ENCODE results near the gene KCNJ10.
A peak's percentile ranks its signal among the peaks of the same experiment; 100 is the strongest.

Gene KCNJ10

DNA sequence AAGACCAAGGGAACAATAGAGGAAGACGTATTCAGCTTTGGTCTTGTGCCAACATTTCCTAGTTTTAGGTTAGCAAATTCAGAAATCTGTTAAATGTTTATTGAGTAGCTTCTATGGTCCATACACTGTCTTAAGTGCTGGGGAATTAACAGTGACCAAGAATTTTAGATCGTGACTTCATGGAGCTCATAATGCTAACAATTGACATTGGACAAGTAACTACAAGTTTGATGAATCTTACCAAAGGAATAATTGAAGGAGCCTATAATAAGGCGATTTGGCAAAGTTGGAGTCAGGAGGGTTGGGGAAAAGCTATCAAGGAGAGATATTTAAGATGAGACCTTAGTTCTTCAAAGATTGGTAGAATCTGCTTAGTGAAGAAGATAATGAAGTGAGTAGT lies 114.5 kb downstream of the KCNJ10 start:
- no peak for DNase-seq

DNA sequence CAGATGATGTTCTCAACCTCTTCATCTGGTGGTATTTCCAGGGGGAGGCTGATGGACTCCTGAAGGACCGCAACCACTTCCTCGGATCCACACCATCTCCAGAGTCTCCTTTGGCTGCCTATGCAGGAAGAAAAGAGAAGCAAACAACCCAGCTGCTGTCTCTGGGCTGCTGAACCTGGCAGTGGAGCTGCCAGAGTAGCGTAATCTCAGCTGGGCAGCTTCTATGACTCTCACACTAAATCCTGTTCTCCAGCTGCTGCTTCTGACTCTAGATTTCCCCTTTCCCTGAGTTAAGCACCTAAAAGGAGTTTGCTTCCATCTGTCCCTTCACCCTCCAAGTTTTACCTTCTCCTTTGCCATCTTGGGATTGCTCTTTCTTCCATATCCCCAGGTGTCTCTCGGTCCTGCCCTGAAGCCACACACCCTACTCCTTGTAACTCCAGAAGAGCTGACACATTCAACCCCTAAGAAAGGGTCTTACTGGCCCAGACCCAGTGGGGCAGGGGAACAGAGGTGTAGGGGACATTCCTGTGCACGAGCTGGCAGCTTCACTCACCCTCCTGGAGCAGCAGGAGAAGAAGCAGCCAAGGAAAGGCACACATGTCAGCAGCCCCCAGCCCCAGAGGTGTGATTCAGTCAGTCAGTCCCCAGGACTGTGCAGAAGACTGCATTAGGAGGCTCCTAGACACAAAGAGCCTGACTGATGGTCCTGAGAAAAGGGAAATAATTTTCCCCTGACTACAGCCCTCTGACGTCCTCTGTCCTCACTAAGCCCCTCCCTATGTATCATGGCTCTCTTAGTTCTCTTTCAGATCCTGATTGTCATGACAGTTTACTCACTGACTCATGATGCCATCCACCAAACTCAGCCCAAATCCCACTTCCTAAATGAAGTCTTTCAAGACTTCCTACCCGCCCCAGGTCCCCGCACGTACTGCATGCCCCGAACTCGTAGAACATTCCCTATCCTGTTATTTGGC lies 116.1 kb downstream of the KCNJ10 start, which contains the start of gene SLAMF9:
Gene SLAMF9, minus strand, starts transcription at position 702 of the 980 bp plus-strand sequence. Its CDS starts 100 bp downstream, at position 602.
- peak; percentile 14 for DNase-seq

DNA sequence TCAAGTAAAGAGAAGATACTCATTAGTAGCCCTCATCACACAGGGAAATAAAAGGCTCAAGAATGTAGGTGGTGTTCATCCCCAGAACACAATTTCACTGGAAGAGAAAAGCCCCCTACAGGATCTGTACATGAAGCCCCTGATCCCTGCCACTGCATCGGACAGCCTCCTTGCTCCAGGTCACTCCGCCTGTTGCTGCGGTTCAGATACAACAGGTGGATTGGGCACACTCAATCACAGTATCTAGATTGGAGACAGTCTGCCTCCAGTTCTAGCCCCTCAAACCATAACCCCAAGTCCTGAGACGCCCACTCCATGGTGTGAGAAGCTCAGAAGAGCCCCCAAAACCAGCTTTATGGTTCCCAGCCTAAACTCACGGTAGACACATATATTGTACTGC lies 117.0 kb downstream of the KCNJ10 start:
- no peak for DNase-seq

DNA sequence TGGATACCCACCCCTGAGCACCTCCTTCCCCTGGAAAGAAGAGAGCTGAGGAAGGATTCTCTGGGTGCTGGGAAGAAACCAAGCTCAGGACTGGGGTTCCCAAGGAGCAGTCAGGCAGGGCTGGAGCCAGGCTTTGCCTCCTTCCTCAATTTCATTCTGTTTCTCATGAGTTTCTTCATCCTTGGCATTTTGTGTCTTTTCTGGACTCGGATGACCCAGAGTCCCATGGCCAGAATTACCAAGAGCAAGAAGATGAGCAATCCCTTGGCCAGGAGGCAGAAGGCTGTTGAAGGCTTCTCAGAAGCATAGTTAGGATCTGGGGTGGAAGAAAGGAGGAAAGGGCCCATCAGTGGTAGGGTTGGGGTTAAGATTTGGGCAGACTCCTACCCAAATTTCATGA lies 118.4 kb downstream of the KCNJ10 start:
- no peak for DNase-seq

DNA sequence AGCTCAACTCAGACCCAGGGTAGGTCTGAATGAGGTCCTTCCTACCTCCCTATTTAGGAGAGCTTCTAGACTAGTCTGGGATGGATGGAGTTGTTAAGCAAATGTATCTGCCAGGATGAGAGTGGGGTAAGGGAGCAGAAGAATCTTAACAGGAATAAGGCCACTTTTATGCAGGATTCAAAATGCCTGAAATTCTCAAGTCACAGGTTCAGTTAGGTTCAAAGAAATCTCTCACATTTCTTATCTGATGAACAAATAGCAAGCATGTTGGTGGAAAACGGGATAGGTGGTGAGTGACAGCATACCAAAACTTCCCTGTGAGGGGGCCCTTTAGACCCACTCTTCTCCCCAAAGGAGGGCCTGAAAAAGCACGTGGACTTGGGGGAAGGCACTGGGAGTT lies 118.9 kb downstream of the KCNJ10 start:
- no peak for DNase-seq

DNA sequence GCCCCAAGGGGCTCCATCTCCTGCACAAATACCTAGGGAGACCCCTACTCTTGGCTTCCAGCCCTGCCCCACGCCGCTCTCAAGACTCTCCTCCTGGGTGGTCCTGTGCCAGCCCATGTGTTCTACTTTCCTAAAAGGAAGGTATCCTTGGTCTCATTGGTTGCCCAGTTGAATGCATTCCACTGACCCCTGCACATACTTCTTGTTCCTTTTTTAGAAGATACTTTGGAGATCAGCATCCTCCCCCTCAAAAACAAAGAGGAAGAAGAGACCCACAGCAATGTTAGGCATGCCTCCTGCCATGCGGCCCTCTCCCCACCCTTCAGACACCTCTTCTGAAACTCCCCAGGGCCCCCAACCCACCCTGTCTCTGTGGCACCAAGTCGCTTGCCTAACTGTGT lies 120.0 kb downstream of the KCNJ10 start:
- DNase-seq: no peak

DNA sequence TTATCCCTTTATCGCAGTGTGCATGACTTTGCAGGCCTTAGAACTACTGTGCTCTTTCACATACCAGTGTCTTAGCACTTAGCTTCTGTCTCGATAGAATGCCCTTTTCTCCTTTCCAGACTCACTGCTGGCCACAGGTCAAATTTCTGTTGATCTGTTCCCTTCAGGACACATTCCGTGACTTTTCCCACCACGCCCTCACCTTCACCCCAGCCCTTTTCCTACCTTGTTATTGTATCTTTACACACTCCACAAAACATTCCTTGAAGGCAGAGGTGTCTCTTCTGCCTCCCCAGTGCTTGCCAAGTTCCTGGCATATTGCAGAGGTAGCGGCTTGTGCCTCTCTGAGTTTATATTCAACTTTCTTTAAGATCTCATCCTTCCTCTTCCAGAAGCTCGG lies 120.8 kb downstream of the KCNJ10 start:
- no peak for DNase-seq
